HEK293T (cell line): ENCODE data around the gene ISG20L2.

ENCODE experiments used
- FOXA1 ChIP-seq: fragments of 450-650 bp; IDR thresholded peaks from 2 replicates; pipeline ENCODE4 v1.6.1; 2016; ENCODE audit warnings: mild to moderate bottlenecking
- FOXK2 ChIP-seq: fragments of 450-650 bp; IDR thresholded peaks from 2 replicates; pipeline ENCODE4 v1.6.1; 2016; ENCODE audit warnings: mild to moderate bottlenecking
- PKNOX1 ChIP-seq: fragments of 450-650 bp; IDR thresholded peaks from 2 replicates; pipeline ENCODE4 v1.6.1; 2016

- TF ChIP-seq FOXK2 (no peak), FOXA1 (no peak), PKNOX1 (no peak)
Measured at GRCh38 chr1:156750191-156750672, 21.7 kb upstream of the ISG20L2 start.
